Panc1 (cell line): Measurements from ENCODE around the gene CD93. TPM values are rescaled to one million over a fixed set of nuclear protein-coding genes. Genes with fewer than 3 reads are reported as not detected.

Experiments used
- ATAC-seq: fragments of 200-7000 bp; cut with Tn5 transposase; 2 replicates; pipeline ENCODE4 v1.9.1; 2020; ENCODE audit warnings: mild to moderate bottlenecking, moderate library complexity
- BruUV-seq: library from RNA; stranded (reverse); fragments of 400-500 nt; replicated peaks from 2 replicates; lab custom pipeline; 2021; lab: Mats Ljungman, UMichigan
- CTCF ChIA-PET: fragments of 300-600 bp; sonication (Branson Sonifier 250); formaldehyde crosslinking; loops from one replicate; lab custom pipeline; 2022; ENCODE audit warnings: antibody characterized with exemption; lab: Charles Lee
- POLR2A ChIA-PET: fragments of 300-600 bp; sonication (Branson Sonifier 250); formaldehyde crosslinking; loops from one replicate; lab custom pipeline; 2022; ENCODE audit warnings: antibody characterized with exemption; lab: Charles Lee
- DNase-seq: peaks from one replicate; pipeline ENCODE4 v3.0.0-alpha.2; 2010; ENCODE audit warnings: low read depth, low spot score
- H3K27ac ChIP-seq: 2 replicates; pipeline ENCODE4 v1.5.1; 2011; ENCODE audit warnings: mild to moderate bottlenecking, low read length, inconsistent platforms
- H3K27me3 ChIP-seq: fragments of 200-500 bp; sonication (Bioruptor generic); 2 replicates; pipeline ENCODE4 v1.6.0; 2014; ENCODE audit warnings: low read length, inconsistent platforms; ENCODE audit not compliant: control insufficient read depth, insufficient read depth
- H3K36me3 ChIP-seq: fragments of 200-500 bp; sonication (Bioruptor generic); 2 replicates; pipeline ENCODE4 v1.5.1; 2014; ENCODE audit warnings: inconsistent platforms, mild to moderate bottlenecking, low read length, moderate library complexity; ENCODE audit not compliant: control insufficient read depth, insufficient read depth
- H3K4me1 ChIP-seq: 2 replicates; pipeline ENCODE4 v1.5.1; 2011; ENCODE audit warnings: inconsistent platforms, mild to moderate bottlenecking, low read length, moderate library complexity; ENCODE audit not compliant: control insufficient read depth, insufficient read depth
- H3K4me3 ChIP-seq, 2 experiments: 2 replicates each; pipeline ENCODE4 v1.5.1; 2011 to 2012; ENCODE audit warnings: low read depth in 2 of 2, low read length in 2 of 2, mild to moderate bottlenecking in 2 of 2, inconsistent platforms in 1 of 2, moderate library complexity in 1 of 2
- H3K9me3 ChIP-seq: fragments of 200-500 bp; sonication (Bioruptor generic); 2 replicates; pipeline ENCODE4 v1.5.1; 2014; ENCODE audit warnings: low read depth, mild to moderate bottlenecking, inconsistent platforms, low read length, moderate library complexity; ENCODE audit not compliant: control insufficient read depth, insufficient read depth
- POLR2AphosphoS5 ChIP-seq: IDR thresholded peaks from 2 replicates; pipeline ENCODE4 v1.6.1; 2012; ENCODE audit warnings: mild to moderate bottlenecking, low read depth, low read length, moderate library complexity
- SIN3A ChIP-seq: IDR thresholded peaks from 2 replicates; pipeline ENCODE4 v1.6.1; 2012; ENCODE audit warnings: low read depth, mild to moderate bottlenecking, low read length, moderate library complexity, borderline replicate concordance; ENCODE audit not compliant: insufficient read depth
- TCF7L2 ChIP-seq: IDR thresholded peaks from 2 replicates; pipeline ENCODE4 v1.6.1; 2011; ENCODE audit warnings: mild to moderate bottlenecking, low read depth, low read length, inconsistent platforms
- in situ Hi-C: cut with HindIII; loops from 2 replicates; pipeline ENCODE4 v1.10.0; 2016; ENCODE audit warnings: low sequenced_read_pairs, low pct_unique_long_range_greater_than_20kb
- intact Hi-C: fragments of 100-400 bp; cut with micrococcal nuclease; formaldehyde crosslinking; loops from one replicate; pipeline ENCODE4 v1.10.0; 2022; ENCODE audit not compliant: unreplicated experiment
- total RNA-seq: library from RNA; stranded (reverse); gene quantifications from one replicate; pipeline ENCODE4 v1.2.1, GENCODE V29; 2021; ENCODE audit not compliant: unreplicated experiment
- TF ChIP-seq, protein P1 (sequence below): fragments of 450-650 bp; IDR thresholded peaks from 2 replicates; pipeline ENCODE4 v1.5.1; 2017; ENCODE audit warnings: mild to moderate bottlenecking
- TF ChIP-seq, protein P2 (sequence below), 2 experiments: IDR thresholded peaks; 2 replicates each; pipeline ENCODE4 v1.6.1; 2011 to 2012; ENCODE audit warnings: low read depth in 2 of 2, control low read depth in 1 of 2, low read length in 1 of 2, mild to moderate bottlenecking in 1 of 2, moderate library complexity in 1 of 2; ENCODE audit not compliant: insufficient read depth in 1 of 2

Gene CD93
- total RNA-seq, 1 experiment from 2014 or later, result 0.10 TPM

DNA sequence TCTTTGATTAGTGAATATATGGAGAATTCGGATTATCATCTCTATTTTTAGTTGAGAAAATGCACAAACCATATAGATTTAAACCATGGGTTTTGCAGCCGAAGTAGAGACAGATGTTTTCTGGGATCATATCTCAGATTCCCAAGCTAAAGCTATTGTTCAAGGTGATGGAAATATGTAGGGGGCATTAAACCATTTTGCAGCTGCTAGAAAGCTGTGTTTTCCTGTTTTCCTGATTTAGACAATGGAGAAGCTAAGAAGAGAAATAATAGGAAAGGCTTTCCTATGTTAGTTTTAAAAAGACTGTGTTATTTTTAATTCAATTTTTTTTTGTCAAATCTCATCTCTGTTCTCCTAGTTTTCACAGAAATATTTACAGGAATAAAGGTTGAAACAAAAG lies 6.2 kb downstream of the CD93 start:
- H3K27me3 ChIP-seq, result peaks cover 9% of the 10 kb centered on the region
- H3K4me1 ChIP-seq, result no peaks in the 10 kb centered on the region
- H3K4me3 ChIP-seq, result no peak overlapping the region
- CTCF ChIA-PET, result no interaction called here
- intact Hi-C loops (no loop called here), in situ Hi-C loops (no loop called here)
- no peaks in the 10 kb centered on the region for H3K36me3 ChIP-seq
- DNase-seq, result no peak
- POLR2A ChIA-PET, result no interaction called here
- no peak for ATAC-seq
- no peaks in the 10 kb centered on the region for H3K9me3 ChIP-seq
- TF ChIP-seq SIN3A (no peak), POLR2AphosphoS5 (no peak)
- TF ChIP-seq, protein P1, sequence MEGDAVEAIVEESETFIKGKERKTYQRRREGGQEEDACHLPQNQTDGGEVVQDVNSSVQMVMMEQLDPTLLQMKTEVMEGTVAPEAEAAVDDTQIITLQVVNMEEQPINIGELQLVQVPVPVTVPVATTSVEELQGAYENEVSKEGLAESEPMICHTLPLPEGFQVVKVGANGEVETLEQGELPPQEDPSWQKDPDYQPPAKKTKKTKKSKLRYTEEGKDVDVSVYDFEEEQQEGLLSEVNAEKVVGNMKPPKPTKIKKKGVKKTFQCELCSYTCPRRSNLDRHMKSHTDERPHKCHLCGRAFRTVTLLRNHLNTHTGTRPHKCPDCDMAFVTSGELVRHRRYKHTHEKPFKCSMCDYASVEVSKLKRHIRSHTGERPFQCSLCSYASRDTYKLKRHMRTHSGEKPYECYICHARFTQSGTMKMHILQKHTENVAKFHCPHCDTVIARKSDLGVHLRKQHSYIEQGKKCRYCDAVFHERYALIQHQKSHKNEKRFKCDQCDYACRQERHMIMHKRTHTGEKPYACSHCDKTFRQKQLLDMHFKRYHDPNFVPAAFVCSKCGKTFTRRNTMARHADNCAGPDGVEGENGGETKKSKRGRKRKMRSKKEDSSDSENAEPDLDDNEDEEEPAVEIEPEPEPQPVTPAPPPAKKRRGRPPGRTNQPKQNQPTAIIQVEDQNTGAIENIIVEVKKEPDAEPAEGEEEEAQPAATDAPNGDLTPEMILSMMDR, result no peak
- BruUV-seq, result no TSS peak
- H3K27ac ChIP-seq, result no peak overlapping the region

DNA sequence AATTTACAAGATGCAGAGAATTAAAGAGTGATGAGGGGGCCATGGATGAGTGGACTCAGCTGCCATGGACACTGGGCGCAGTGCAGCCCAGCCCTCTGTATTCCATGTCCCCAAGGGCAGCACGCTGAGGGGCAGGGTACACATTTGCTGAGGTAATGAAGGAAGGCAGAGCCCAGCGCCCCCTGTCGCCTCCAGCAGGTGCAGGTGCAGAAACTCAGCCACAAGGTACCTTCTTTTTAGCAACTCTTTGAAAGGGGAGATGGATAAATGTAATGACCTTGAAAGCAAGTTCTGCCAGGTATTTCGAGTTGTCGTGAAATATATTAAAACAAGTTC lies 7.1 kb downstream of the CD93 start:
- DNase-seq (no peak), ATAC-seq (no peak)
- Histone ChIP-seq H3K27ac (no peak overlapping the region), H3K27me3 (peaks cover 9% of the 10 kb centered on the region), H3K4me3 (no peak overlapping the region), H3K9me3 (no peaks in the 10 kb centered on the region), H3K4me1 (no peaks in the 10 kb centered on the region), H3K36me3 (no peaks in the 10 kb centered on the region)
- TF ChIP-seq SIN3A (no peak), TCF7L2 (no peak), POLR2AphosphoS5 (no peak)
- TF ChIP-seq, protein P2, sequence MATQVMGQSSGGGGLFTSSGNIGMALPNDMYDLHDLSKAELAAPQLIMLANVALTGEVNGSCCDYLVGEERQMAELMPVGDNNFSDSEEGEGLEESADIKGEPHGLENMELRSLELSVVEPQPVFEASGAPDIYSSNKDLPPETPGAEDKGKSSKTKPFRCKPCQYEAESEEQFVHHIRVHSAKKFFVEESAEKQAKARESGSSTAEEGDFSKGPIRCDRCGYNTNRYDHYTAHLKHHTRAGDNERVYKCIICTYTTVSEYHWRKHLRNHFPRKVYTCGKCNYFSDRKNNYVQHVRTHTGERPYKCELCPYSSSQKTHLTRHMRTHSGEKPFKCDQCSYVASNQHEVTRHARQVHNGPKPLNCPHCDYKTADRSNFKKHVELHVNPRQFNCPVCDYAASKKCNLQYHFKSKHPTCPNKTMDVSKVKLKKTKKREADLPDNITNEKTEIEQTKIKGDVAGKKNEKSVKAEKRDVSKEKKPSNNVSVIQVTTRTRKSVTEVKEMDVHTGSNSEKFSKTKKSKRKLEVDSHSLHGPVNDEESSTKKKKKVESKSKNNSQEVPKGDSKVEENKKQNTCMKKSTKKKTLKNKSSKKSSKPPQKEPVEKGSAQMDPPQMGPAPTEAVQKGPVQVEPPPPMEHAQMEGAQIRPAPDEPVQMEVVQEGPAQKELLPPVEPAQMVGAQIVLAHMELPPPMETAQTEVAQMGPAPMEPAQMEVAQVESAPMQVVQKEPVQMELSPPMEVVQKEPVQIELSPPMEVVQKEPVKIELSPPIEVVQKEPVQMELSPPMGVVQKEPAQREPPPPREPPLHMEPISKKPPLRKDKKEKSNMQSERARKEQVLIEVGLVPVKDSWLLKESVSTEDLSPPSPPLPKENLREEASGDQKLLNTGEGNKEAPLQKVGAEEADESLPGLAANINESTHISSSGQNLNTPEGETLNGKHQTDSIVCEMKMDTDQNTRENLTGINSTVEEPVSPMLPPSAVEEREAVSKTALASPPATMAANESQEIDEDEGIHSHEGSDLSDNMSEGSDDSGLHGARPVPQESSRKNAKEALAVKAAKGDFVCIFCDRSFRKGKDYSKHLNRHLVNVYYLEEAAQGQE (IDR thresholded peaks at IDR 0.05; ENCODE audit: insufficient read depth in 1 of 2, low read depth in 2 of 2, low read length in 1 of 2), result no peak
- TF ChIP-seq, protein P1, result no peak; the same call in 1 of the 2 replicates
- ChIA-PET CTCF (no interaction called here), POLR2A (no interaction called here)
- in situ Hi-C loops (no loop called here), intact Hi-C loops (no loop called here)
- no TSS peak for BruUV-seq
